IMR-90 (cell line): ENCODE data around the gene TMPRSS2. TPM values are rescaled to one million over a fixed set of nuclear protein-coding genes. Genes with fewer than 3 reads are reported as not detected.

Source experiments
- ATAC-seq: fragments of 200-7000 bp; cut with Tn5 transposase; 2 replicates; pipeline ENCODE4 v1.9.1; 2020; ENCODE audit warnings: low read depth, mild to moderate bottlenecking, moderate library complexity
- BruUV-seq: library from RNA; stranded (reverse); fragments of 400-500 nt; replicated peaks from 2 replicates; lab custom pipeline; 2021; lab: Mats Ljungman, UMichigan
- CTCF ChIA-PET: fragments of 300-600 bp; formaldehyde crosslinking; extraction: SDS; loops from one replicate; lab custom pipeline; 2021; ENCODE audit warnings: antibody characterized with exemption; lab: Yijun Ruan, JAX
- POLR2A ChIA-PET: fragments of 300-600 bp; sonication (Branson Sonifier 250); formaldehyde crosslinking; loops from one replicate; lab custom pipeline; 2022; ENCODE audit warnings: antibody characterized with exemption; ENCODE audit not compliant: unreplicated experiment; lab: Charles Lee
- DNase-seq: peaks from one replicate; pipeline ENCODE4 v3.0.0; 2013
- H2AFZ ChIP-seq: replicated peaks from 2 replicates; pipeline ENCODE3; 2013; ENCODE audit warnings: low read length, mild to moderate bottlenecking; ENCODE audit not compliant: poor library complexity
- H2AK5ac ChIP-seq: 2 replicates; pipeline ENCODE4 v1.6.1; 2013; ENCODE audit warnings: low read depth, low read length, inconsistent platforms
- H2AK9ac ChIP-seq: replicated peaks from 2 replicates; pipeline ENCODE3; 2013; ENCODE audit warnings: mild to moderate bottlenecking, low read depth, low read length, moderate library complexity; ENCODE audit not compliant: poor library complexity
- H2BK120ac ChIP-seq: 2 replicates; pipeline ENCODE4 v1.6.1; 2013; ENCODE audit warnings: low read depth, low read length, inconsistent platforms
- H2BK15ac ChIP-seq: 3 replicates; pipeline ENCODE4 v1.6.1; 2013; ENCODE audit warnings: low read depth, low read length, inconsistent platforms
- H2BK20ac ChIP-seq: 2 replicates; pipeline ENCODE4 v1.6.1; 2013; ENCODE audit warnings: low read depth, mild to moderate bottlenecking, inconsistent platforms, low read length, moderate library complexity
- H2BK5ac ChIP-seq: 2 replicates; pipeline ENCODE4 v1.6.1; 2013; ENCODE audit warnings: mild to moderate bottlenecking, low read depth, low read length, inconsistent platforms; ENCODE audit not compliant: poor library complexity, severe bottlenecking
- H3K14ac ChIP-seq: replicated peaks from 2 replicates; pipeline ENCODE4 v1.6.1; 2013; ENCODE audit warnings: low read depth, low read length, inconsistent platforms
- H3K18ac ChIP-seq: 2 replicates; pipeline ENCODE4 v1.6.1; 2013; ENCODE audit warnings: low read depth, low read length, control low read depth
- H3K23ac ChIP-seq: 2 replicates; pipeline ENCODE4 v1.6.1; 2013; ENCODE audit warnings: low read depth, low read length, inconsistent platforms
- H3K27ac ChIP-seq: 2 replicates; pipeline ENCODE4 v1.5.1; 2013; ENCODE audit warnings: mild to moderate bottlenecking, control low read depth, low read length; ENCODE audit not compliant: insufficient read depth
- H3K27me3 ChIP-seq: 2 replicates; pipeline ENCODE4 v1.6.1; 2013; ENCODE audit warnings: low read length; ENCODE audit not compliant: control insufficient read depth, insufficient read depth
- H3K36me3 ChIP-seq: 2 replicates; pipeline ENCODE4 v1.6.1; 2013; ENCODE audit warnings: low read length, mixed read lengths; ENCODE audit not compliant: control insufficient read depth, insufficient read depth
- H3K4ac ChIP-seq: 2 replicates; pipeline ENCODE4 v1.6.1; 2013; ENCODE audit warnings: low read depth, low read length, inconsistent platforms
- H3K4me1 ChIP-seq: 2 replicates; pipeline ENCODE4 v1.6.1; 2013; ENCODE audit warnings: low read length, mixed read lengths; ENCODE audit not compliant: control insufficient read depth, insufficient read depth
- H3K4me2 ChIP-seq: 2 replicates; pipeline ENCODE4 v1.6.1; 2013; ENCODE audit warnings: low read depth, mild to moderate bottlenecking, control low read depth, low read length, moderate library complexity
- H3K4me3 ChIP-seq: 2 replicates; pipeline ENCODE4 v1.5.1; 2013; ENCODE audit warnings: low read depth, mild to moderate bottlenecking, control low read depth, low read length, moderate library complexity; ENCODE audit not compliant: insufficient read depth
- H3K56ac ChIP-seq: 2 replicates; pipeline ENCODE4 v1.6.1; 2013; ENCODE audit warnings: low read length, inconsistent platforms; ENCODE audit not compliant: insufficient read depth; ENCODE audit errors: extremely low read depth
- H3K79me1 ChIP-seq, 2 experiments: 2 replicates each; pipeline ENCODE4 v1.6.1; 2013; ENCODE audit warnings: low read length in 2 of 2, inconsistent platforms in 1 of 2, low read depth in 1 of 2
- H3K9ac ChIP-seq: 2 replicates; pipeline ENCODE4 v1.6.1; 2013; ENCODE audit warnings: low read depth, low read length, control low read depth
- H3K9me1 ChIP-seq: 2 replicates; pipeline ENCODE4 v1.6.1; 2013; ENCODE audit warnings: low read length, inconsistent platforms; ENCODE audit not compliant: insufficient read depth
- H3K9me3 ChIP-seq: 2 replicates; pipeline ENCODE4 v1.6.1; 2013; ENCODE audit warnings: low read length; ENCODE audit not compliant: control insufficient read depth, insufficient read depth
- H4K20me1 ChIP-seq: 2 replicates; pipeline ENCODE4 v1.6.1; 2013; ENCODE audit warnings: low read length, inconsistent platforms; ENCODE audit not compliant: insufficient read depth
- H4K5ac ChIP-seq: 2 replicates; pipeline ENCODE4 v1.6.1; 2013; ENCODE audit warnings: mild to moderate bottlenecking, low read depth, low read length, control low read depth
- H4K8ac ChIP-seq, 2 experiments: 2 replicates each; pipeline ENCODE4 v1.6.1; 2013; ENCODE audit warnings: low read depth in 2 of 2, low read length in 2 of 2, control low read depth in 1 of 2, inconsistent platforms in 1 of 2
- H4K91ac ChIP-seq: 2 replicates; pipeline ENCODE4 v1.6.1; 2013; ENCODE audit warnings: low read depth, low read length, inconsistent platforms; ENCODE audit not compliant: insufficient read depth
- CHD1 ChIP-seq: IDR thresholded peaks from 2 replicates; pipeline ENCODE4 v1.6.1; 2012; ENCODE audit warnings: low read depth, low read length, improper control_type of control experiment
- FOS ChIP-seq: fragments of 150-350 bp; IDR thresholded peaks from 2 replicates; pipeline ENCODE4 v1.6.1; 2016; ENCODE audit warnings: low read depth, low read length
- MAZ ChIP-seq: IDR thresholded peaks from 2 replicates; pipeline ENCODE4 v1.6.1; 2012; ENCODE audit warnings: low read depth, mild to moderate bottlenecking, low read length, improper control_type of control experiment, moderate library complexity, borderline replicate concordance
- MXI1 ChIP-seq: IDR thresholded peaks from 2 replicates; pipeline ENCODE4 v1.6.1; 2012; ENCODE audit warnings: low read depth, mild to moderate bottlenecking, low read length, moderate library complexity, borderline replicate concordance
- POLR2A ChIP-seq: IDR thresholded peaks from 2 replicates; pipeline ENCODE4 v1.6.1; 2012; ENCODE audit warnings: mild to moderate bottlenecking, low read depth, low read length
- SMC3 ChIP-seq: fragments of 150-350 bp; IDR thresholded peaks from 2 replicates; pipeline ENCODE4 v1.6.1; 2016; ENCODE audit warnings: low read depth, mild to moderate bottlenecking, antibody characterized with exemption, low read length, moderate library complexity
- WGBS, 2 experiments: methylation state at CpG; one replicate each; pipeline versions ENCODE4 v1.1.5 to v1.1.7; 2013; ENCODE audit warnings: missing lambda C conversion rate in 2 of 2; ENCODE audit not compliant: insufficient read length in 1 of 2; ENCODE audit errors: extremely low coverage in 2 of 2; 5-methylcytosine and 5-hydroxymethylcytosine counted together
- dilution Hi-C: fragments of 300-500 bp; cut with HindIII; formaldehyde crosslinking; loops from one replicate; pipeline ENCODE4 v1.14.3; 2018; ENCODE audit warnings: low sequenced_read_pairs; ENCODE audit not compliant: unreplicated experiment
- in situ Hi-C: fragments of 300-500 bp; cut with MboI; formaldehyde crosslinking; loops from 3 replicates; pipeline ENCODE4 v1.14.3; 2019; ENCODE audit warnings: low sequenced_read_pairs, inconsistent platforms, mixed read lengths
- intact Hi-C: fragments of 100-400 bp; cut with micrococcal nuclease; formaldehyde crosslinking; loops from 2 replicates; pipeline ENCODE4 v1.10.0; 2022
- polyA plus RNA-seq, 3 experiments: library from polyadenylated mRNA; depleted of rRNA; stranded (reverse); fragments of >200 nt; gene quantifications; 2 replicates each; pipeline ENCODE4 v1.2.3, GENCODE V29; 2012; ENCODE audit warnings: low replicate concordance in 1 of 3
- total RNA-seq: library from RNA; depleted of rRNA; stranded (reverse); fragments of >200 nt; gene quantifications from 2 replicates; pipeline ENCODE4 v1.2.3, GENCODE V29; 2012

Gene TMPRSS2
- total and polyA plus RNA-seq, 2 of the 4 experiments (the other 2 are of a cell fraction) = not detected

- TF ChIP-seq FOS = no peak
- peak; percentile 82 for TF ChIP-seq SMC3
- no peak for TF ChIP-seq POLR2A
Measured at GRCh38 chr21:41460578-41461527, 47.1 kb downstream of the TMPRSS2 start (continued).

GRCh38 chr21:41459884-41460534 lies 47.9 kb downstream of the TMPRSS2 start:
- H2BK5ac ChIP-seq = no peak overlapping the region
- no TSS peak for BruUV-seq
- no peak for TF ChIP-seq MAZ
- no peak for TF ChIP-seq MXI1
- TF ChIP-seq CHD1 = no peak
- H3K4me3 ChIP-seq = no peak overlapping the region
- H2AK9ac ChIP-seq = no peak overlapping the region
- H3K9ac ChIP-seq = no peak overlapping the region
- H3K79me1 ChIP-seq = no peaks in the 10 kb centered on the region
- H3K23ac ChIP-seq = no peak overlapping the region
- H3K36me3 ChIP-seq = no peaks in the 10 kb centered on the region
- no peak for DNase-seq
- H2AK5ac ChIP-seq = no peak overlapping the region
- no peak overlapping the region for H4K91ac ChIP-seq
- no peaks in the 10 kb centered on the region for H3K9me3 ChIP-seq
- in situ Hi-C loops (loop anchor here (5.0 to 10.0 kb wide), 2 partner anchors 173 to 335 kb away; no protein-coding TSS in a partner anchor), dilution Hi-C loops (no loop called here), intact Hi-C loops (loop anchor here (1.0 to 2.0 kb wide), 3 partner anchors 177 to 357 kb away; no protein-coding TSS in a partner anchor)
- no peak overlapping the region for H3K56ac ChIP-seq
- no peak overlapping the region for H3K27ac ChIP-seq
- CTCF ChIA-PET = interaction anchor here (0.6 to 1.2 kb wide), 2 partner anchors 177 to 367 kb away, joined by 3 to 15 read pairs; no protein-coding TSS in a partner anchor
- no peak overlapping the region for H2BK120ac ChIP-seq
- no peaks in the 10 kb centered on the region for H3K9me1 ChIP-seq
- no peak overlapping the region for H2AFZ ChIP-seq
- WGBS, 2 experiments = 85% methylated on average over 4 of the region's 9 CpGs; no CpG with 5 or more reads in 1 of the 2 experiments
- H2BK15ac ChIP-seq = no peak overlapping the region
- H4K20me1 ChIP-seq = no peaks in the 10 kb centered on the region
- ATAC-seq = no peak
- POLR2A ChIA-PET = no interaction called here
- H4K5ac ChIP-seq = no peak overlapping the region
- H2BK20ac ChIP-seq = no peak overlapping the region
- H4K8ac ChIP-seq = no peak overlapping the region
- no peaks in the 10 kb centered on the region for H3K4me1 ChIP-seq
- H3K4ac ChIP-seq = no peak overlapping the region
- no peaks in the 10 kb centered on the region for H3K27me3 ChIP-seq
- no peak overlapping the region for H3K18ac ChIP-seq
- H3K4me2 ChIP-seq = no peak overlapping the region
- no peak overlapping the region for H3K14ac ChIP-seq
